Activated B cell treated with CpG ODN at 0.5 μM for 24 hours (primary cell): Measurements from ENCODE around the gene RAD52. TPM values are rescaled to one million over a fixed set of nuclear protein-coding genes. Genes with fewer than 3 reads are reported as not detected.

Experiments
- ATAC-seq: fragments of 200-7000 bp; cut with Tn5 transposase; one replicate; pipeline ENCODE4 v1.10.0; 2021; ENCODE audit warnings: low read depth, mild to moderate bottlenecking, moderate library complexity
- CTCF ChIA-PET: fragments of 350-600 bp; sonication (Branson Sonifier 250); formaldehyde crosslinking; loops from one replicate; lab custom pipeline; 2021; ENCODE audit warnings: antibody characterized with exemption; lab: Charles Lee
- POLR2A ChIA-PET: fragments of 350-600 bp; sonication (Branson Sonifier 250); formaldehyde crosslinking; loops from one replicate; lab custom pipeline; 2021; ENCODE audit warnings: antibody characterized with exemption; lab: Charles Lee
- DNase-seq: peaks from one replicate; pipeline ENCODE4 v3.0.0; 2022
- H3K27ac Mint-ChIP-seq: one replicate; pipeline ENCODE4 v1.8.0; 2020; ENCODE audit warnings: mixed read lengths
- H3K27me3 Mint-ChIP-seq: one replicate; pipeline ENCODE4 v1.8.0; 2021; ENCODE audit warnings: mixed read lengths
- H3K36me3 Mint-ChIP-seq: one replicate; pipeline ENCODE4 v1.8.0; 2021; ENCODE audit warnings: low read depth, mixed read lengths
- H3K4me1 Mint-ChIP-seq: one replicate; pipeline ENCODE4 v1.8.0; 2021; ENCODE audit warnings: mixed read lengths
- H3K4me3 Mint-ChIP-seq: one replicate; pipeline ENCODE4 v1.8.0; 2020; ENCODE audit warnings: mild to moderate bottlenecking, mixed read lengths
- H3K9me3 Mint-ChIP-seq: one replicate; pipeline ENCODE4 v1.8.0; 2020; ENCODE audit warnings: mixed read lengths
- intact Hi-C: fragments of 100-400 bp; cut with micrococcal nuclease; formaldehyde crosslinking; loops from one replicate; pipeline ENCODE4 v1.15.1; 2024
- total RNA-seq: library from RNA; stranded (reverse); gene quantifications from 2 replicates; pipeline ENCODE4 v1.2.3, GENCODE V29; 2022
- TF ChIP-seq, protein P1 (sequence below): fragments of 200-600 bp; IDR thresholded peaks from one replicate; pipeline ENCODE4 v1.8.0; 2022; ENCODE audit warnings: antibody characterized with exemption, mild to moderate bottlenecking

The RAD52 gene
- total RNA-seq, 1 donor from 2014 or later = 15.2 TPM

DNA sequence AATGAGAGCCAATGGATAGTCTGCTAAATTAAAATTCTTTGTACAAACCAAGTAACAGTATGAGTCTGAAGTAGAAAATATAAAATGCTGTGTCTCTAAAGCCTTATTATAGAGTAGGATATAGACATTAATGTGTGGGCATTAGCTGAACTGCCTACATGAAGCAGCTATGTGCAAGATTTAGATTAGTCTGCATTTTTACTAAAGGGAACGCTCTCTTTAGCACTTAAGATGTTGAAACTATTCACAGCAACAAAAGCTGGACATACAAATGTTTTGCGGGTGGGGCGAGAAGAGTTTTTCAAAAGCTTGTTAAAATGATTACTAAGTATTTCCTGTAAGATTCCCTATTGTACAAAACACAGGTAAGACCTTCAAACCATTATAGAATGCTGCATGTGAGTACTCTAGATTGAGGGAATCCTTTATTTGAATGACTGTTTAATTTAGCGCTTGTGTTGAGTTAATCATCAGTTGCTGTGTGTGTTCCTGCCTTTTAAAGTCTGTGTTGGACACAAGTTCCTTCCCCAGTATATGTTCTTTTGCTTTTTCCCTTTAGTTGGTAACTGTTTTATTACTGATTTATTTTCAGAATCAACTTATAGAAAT, 87.1 kb downstream of the RAD52 start:
- DNase-seq = no peak
- Mint-ChIP-seq H3K36me3 (peaks cover 81% of the 10 kb centered on the region), H3K4me3 (no peak overlapping the region), H3K9me3 (no peaks in the 10 kb centered on the region), H3K27ac (no peak overlapping the region), H3K27me3 (no peaks in the 10 kb centered on the region), H3K4me1 (no peaks in the 10 kb centered on the region)
- ChIA-PET POLR2A (no interaction called here), CTCF (no interaction called here)
- TF ChIP-seq, protein P1, sequence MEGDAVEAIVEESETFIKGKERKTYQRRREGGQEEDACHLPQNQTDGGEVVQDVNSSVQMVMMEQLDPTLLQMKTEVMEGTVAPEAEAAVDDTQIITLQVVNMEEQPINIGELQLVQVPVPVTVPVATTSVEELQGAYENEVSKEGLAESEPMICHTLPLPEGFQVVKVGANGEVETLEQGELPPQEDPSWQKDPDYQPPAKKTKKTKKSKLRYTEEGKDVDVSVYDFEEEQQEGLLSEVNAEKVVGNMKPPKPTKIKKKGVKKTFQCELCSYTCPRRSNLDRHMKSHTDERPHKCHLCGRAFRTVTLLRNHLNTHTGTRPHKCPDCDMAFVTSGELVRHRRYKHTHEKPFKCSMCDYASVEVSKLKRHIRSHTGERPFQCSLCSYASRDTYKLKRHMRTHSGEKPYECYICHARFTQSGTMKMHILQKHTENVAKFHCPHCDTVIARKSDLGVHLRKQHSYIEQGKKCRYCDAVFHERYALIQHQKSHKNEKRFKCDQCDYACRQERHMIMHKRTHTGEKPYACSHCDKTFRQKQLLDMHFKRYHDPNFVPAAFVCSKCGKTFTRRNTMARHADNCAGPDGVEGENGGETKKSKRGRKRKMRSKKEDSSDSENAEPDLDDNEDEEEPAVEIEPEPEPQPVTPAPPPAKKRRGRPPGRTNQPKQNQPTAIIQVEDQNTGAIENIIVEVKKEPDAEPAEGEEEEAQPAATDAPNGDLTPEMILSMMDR = no peak
- no peak for ATAC-seq
- intact Hi-C loops = no loop called here

Other genes with a start within 250 kb of the RAD52 start
- gene WNK1, start 197.1 kb downstream of the RAD52 start, total RNA-seq = 142 and 155 TPM in 2 replicates
- gene ERC1, start 41.5 kb upstream of the RAD52 start, total RNA-seq = 51.1 and 57.0 TPM in 2 replicates